ENCODE results near the gene ADNP2. TPM values are rescaled to one million over a fixed set of nuclear protein-coding genes. Genes with fewer than 3 reads are reported as not detected.

The ADNP2 gene
- total and polyA plus RNA-seq, 7 donors = 1.5 to 4.6 (median 3.4) TPM

- intact Hi-C loops (cut with DNase I) = no loop called here
- no peaks in the 10 kb centered on the region for H3K27me3 ChIP-seq (ENCODE audit: insufficient read depth in 3 of 3, low read length in 2 of 3)
- no peak overlapping the region for H3K27ac ChIP-seq
- no peak for DNase-seq
- no peaks in the 10 kb centered on the region for H3K9me3 ChIP-seq
- TF ChIP-seq CTCF (IDR thresholded peaks at IDR 0.05) = no peak
- H3K4me1 ChIP-seq = no peaks in the 10 kb centered on the region
- 70 to 95% (median 85%) methylated on average over 5 of the region's 5 CpGs for WGBS, 3 donors
- ATAC-seq = no peak
- no peak overlapping the region for H3K4me3 ChIP-seq
- H3K36me3 ChIP-seq (ENCODE audit: insufficient read depth in 1 of 2, low read depth in 1 of 2) = peaks cover 0 to 20% of the 10 kb centered on the region in 2 donors
Measured at GRCh38 chr18:80130555-80130954, 21.5 kb downstream of the ADNP2 start.

GRCh38 chr18:80132180-80132812 is 23.2 kb downstream of the ADNP2 start:
- intact Hi-C loops (cut with DNase I) = no loop called here
- 80 to 93% (median 90%) methylated on average over 3 of the region's 3 CpGs for WGBS, 3 donors
- peaks cover 0 to 38% of the 10 kb centered on the region in 2 donors for H3K36me3 ChIP-seq (ENCODE audit: insufficient read depth in 1 of 2, low read depth in 1 of 2)
- TF ChIP-seq CTCF (IDR thresholded peaks at IDR 0.05) = no peak
- DNase-seq (no peak), ATAC-seq (no peak)
- no peaks in the 10 kb centered on the region for H3K27me3 ChIP-seq (ENCODE audit: insufficient read depth in 3 of 3, low read length in 2 of 3)
- H3K4me3 ChIP-seq = no peak overlapping the region
- H3K9me3 ChIP-seq = no peaks in the 10 kb centered on the region
- H3K4me1 ChIP-seq = no peaks in the 10 kb centered on the region
- H3K27ac ChIP-seq = no peak overlapping the region

DNA sequence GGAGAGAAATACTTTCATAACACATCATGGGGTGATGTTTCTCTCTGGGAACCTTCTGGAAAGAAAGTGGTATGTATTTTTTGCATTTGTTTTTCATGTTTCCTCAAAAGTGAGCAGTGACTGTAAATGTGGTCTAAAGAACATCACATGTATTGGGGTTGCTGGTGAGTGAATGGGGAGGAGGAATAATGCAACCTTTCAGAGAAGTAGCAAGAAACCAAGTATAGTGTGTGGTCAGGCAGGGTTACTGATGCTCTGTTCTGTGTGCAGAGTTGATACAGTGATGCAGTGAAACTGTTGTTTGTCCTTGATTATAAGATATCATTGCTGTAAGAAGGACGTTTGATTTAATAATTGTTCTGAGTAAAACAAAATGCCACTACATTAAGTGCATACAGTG is 24.1 kb downstream of the ADNP2 start:
- Histone ChIP-seq H3K4me1 (no peaks in the 10 kb centered on the region), H3K9me3 (no peaks in the 10 kb centered on the region), H3K27me3 (ENCODE audit: insufficient read depth in 3 of 3, low read length in 2 of 3) (no peaks in the 10 kb centered on the region), H3K36me3 (ENCODE audit: insufficient read depth in 1 of 2, low read depth in 1 of 2) (peaks cover 0 to 46% of the 10 kb centered on the region in 2 donors), H3K27ac (no peak overlapping the region), H3K4me3 (no peak overlapping the region)
- WGBS, 3 donors = 81 to 88% (median 85%) methylated on average over 1 of the region's 1 CpG
- DNase-seq (no peak), ATAC-seq (no peak)
- no peak for TF ChIP-seq CTCF (IDR thresholded peaks at IDR 0.05)
- intact Hi-C loops (cut with DNase I) = no loop called here

DNA sequence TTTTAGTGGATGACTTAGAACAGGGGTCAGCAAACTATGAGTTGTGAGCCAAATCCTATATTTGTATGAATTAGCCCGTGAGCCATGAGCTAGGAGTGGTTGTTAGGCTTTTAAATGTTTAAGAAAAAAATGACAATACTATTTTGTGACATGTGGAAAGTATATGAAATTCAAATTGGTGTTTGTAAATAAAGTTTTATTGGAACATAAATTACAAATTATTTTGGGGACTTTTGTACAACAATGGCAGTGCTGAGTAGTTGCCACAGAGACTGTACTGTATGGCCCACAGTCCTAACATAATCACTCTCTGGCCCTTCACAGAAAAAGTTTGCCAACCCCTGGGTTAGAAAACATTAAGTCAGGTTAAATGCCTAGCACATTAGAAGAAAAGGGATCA is 26.1 kb downstream of the ADNP2 start:
- H3K4me3 ChIP-seq = no peak overlapping the region
- ATAC-seq (no peak), DNase-seq (no peak)
- H3K27me3 ChIP-seq (ENCODE audit: insufficient read depth in 3 of 3, low read length in 2 of 3) = no peaks in the 10 kb centered on the region
- intact Hi-C loops (cut with DNase I) = no loop called here
- no peaks in the 10 kb centered on the region for H3K4me1 ChIP-seq
- TF ChIP-seq CTCF (IDR thresholded peaks at IDR 0.05) = no peak
- WGBS, 3 donors = 97 to 98% (median 98%) methylated on average over 1 of the region's 1 CpG
- H3K9me3 ChIP-seq = no peaks in the 10 kb centered on the region
- peaks cover 0 to 54% of the 10 kb centered on the region in 2 donors for H3K36me3 ChIP-seq (ENCODE audit: insufficient read depth in 1 of 2, low read depth in 1 of 2)
- H3K27ac ChIP-seq = no peak overlapping the region

DNA sequence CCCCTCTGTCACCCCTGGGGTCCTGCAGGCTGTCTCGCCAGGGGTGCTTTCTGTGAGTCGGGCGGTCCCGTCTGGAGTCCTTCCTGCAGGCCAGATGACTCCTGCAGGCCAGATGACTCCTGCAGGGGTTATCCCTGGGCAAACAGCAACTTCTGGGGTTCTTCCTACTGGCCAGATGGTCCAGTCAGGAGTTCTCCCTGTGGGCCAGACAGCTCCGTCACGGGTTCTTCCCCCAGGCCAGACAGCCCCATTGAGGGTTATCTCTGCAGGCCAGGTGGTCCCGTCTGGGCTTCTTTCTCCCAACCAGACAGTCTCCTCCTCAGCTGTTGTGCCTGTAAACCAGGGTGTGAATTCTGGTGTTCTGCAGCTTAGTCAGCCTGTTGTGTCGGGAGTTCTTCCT is 27.6 kb downstream of the ADNP2 start:
- ATAC-seq (no peak), DNase-seq (no peak)
- Histone ChIP-seq H3K27me3 (ENCODE audit: insufficient read depth in 3 of 3, low read length in 2 of 3) (no peaks in the 10 kb centered on the region), H3K9me3 (no peaks in the 10 kb centered on the region), H3K4me1 (no peaks in the 10 kb centered on the region), H3K36me3 (ENCODE audit: insufficient read depth in 1 of 2, low read depth in 1 of 2) (peaks cover 0 to 59% of the 10 kb centered on the region in 2 donors), H3K4me3 (no peak overlapping the region), H3K27ac (no peak overlapping the region)
- TF ChIP-seq CTCF (IDR thresholded peaks at IDR 0.05) = no peak
- 88 to 97% (median 93%) methylated on average over 8 of the region's 8 CpGs for WGBS, 3 donors
- intact Hi-C loops (cut with DNase I) = no loop called here
